ENCODE results near the gene RAC3.

Gene RAC3

DNA sequence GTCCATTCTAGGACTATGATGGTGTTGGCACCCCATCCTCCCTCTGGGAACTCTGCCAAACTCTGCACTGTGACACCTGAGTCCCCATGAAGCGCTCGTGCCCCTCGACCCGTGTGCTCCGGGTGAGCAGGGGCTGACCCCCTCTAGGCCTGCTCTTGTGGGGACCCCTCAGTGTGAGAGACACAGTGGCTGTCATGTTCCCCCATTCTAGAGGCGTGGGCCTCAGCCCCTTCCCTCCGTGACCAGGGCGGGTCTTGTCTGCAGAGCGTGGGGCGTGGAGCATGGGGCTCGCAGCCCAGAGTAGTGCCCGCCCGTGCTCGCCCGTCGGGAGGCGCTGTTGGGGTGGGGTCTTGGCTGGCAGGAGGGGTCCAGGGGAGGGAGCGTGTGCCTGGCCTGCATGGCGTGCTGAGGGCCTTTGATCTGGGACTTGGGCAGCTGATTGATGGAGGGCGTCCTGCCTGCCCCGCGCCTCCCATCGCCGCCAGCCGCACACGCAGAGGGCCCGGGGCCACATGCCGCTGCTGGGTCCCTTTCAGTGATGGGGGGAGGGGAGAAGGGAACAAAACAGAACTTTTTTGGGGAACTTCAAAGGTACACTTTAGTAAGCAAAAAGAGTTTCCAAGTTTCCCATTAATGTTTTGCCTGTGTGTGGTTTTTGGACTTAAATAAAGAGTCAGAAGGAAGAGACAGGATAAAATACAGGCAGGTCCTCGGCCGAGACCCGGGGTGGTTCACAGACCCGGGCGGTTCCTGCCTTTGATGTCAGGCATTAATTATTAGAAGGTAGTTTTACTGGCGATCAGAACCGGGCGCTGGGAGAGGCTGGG is 31.3 kb upstream of the RAC3 start:
- no peak for DNase-seq (ENCODE audit: low read depth, low spot score)
- H3K9me3 ChIP-seq (ENCODE audit: control insufficient read depth, insufficient read depth, low read length): no peaks in the 10 kb centered on the region
- no peaks in the 10 kb centered on the region for H3K27me3 ChIP-seq (ENCODE audit: control insufficient read depth, insufficient read depth, low read length)
- 0 out of 2 replicates have a peak, but pooled peaks cover 1% of the 10 kb centered on the region for H3K4me1 ChIP-seq (ENCODE audit: control insufficient read depth, insufficient read depth, low read length)
- H3K4me3 ChIP-seq (ENCODE audit: low read length): no peak overlapping the region
- H3K27ac ChIP-seq (ENCODE audit: low read length): no peak overlapping the region
- H3K36me3 ChIP-seq (ENCODE audit: control insufficient read depth, insufficient read depth, low read length): peaks cover 3% of the 10 kb centered on the region; the same call in 1 of the 2 replicates
- no CpG with 5 or more reads among the region's 36 CpGs for WGBS (ENCODE audit: insufficient coverage, insufficient read length)

DNA sequence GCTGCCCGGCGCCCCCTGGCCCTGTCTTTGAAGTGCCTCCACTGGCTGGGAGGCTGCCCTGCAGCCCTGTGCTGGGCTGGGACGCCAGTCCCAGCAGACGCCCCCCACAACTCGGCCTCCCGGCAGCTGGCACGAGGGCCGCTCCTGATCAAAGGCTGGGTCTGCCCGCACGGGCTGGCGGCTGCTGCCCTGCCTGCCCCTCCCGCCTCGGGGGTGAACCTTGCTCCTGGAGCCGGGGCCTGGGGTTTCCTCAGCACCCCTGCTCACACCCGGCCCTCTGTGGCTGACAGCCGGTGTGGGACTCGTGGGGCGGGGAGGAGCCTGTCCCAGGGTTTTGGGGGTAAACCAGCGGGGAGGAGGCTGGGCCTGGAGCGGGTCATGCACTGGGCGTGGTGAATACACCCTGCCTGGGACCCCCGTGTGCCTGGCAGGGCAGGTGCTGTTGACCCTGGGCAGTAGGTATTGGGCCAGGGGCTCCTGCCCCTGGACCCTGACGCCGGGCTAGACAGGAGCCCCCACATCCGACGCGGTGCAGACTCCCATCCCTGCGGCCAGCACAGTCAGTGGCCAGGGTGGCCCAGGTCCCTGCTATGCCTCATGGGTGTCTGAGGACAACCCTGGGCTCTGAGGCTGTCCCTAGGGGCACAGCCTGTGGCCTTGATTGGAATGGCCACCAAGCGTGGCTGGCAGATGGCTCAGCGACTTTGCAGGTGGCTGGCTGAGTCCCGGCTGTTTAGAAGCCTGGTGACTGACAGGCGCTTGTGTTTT is 30.5 kb upstream of the RAC3 start:
- Histone ChIP-seq H3K27ac (ENCODE audit: low read length) (no peak overlapping the region), H3K36me3 (ENCODE audit: control insufficient read depth, insufficient read depth, low read length) (peaks cover 3% of the 10 kb centered on the region; the same call in 1 of the 2 replicates), H3K4me3 (ENCODE audit: low read length) (no peak overlapping the region), H3K27me3 (ENCODE audit: control insufficient read depth, insufficient read depth, low read length) (no peaks in the 10 kb centered on the region), H3K4me1 (ENCODE audit: control insufficient read depth, insufficient read depth, low read length) (0 out of 2 replicates have a peak, but pooled peaks cover 1% of the 10 kb centered on the region), H3K9me3 (ENCODE audit: control insufficient read depth, insufficient read depth, low read length) (no peaks in the 10 kb centered on the region)
- no CpG with 5 or more reads among the region's 32 CpGs for WGBS (ENCODE audit: insufficient coverage, insufficient read length)
- DNase-seq (ENCODE audit: low read depth, low spot score): no peak

DNA sequence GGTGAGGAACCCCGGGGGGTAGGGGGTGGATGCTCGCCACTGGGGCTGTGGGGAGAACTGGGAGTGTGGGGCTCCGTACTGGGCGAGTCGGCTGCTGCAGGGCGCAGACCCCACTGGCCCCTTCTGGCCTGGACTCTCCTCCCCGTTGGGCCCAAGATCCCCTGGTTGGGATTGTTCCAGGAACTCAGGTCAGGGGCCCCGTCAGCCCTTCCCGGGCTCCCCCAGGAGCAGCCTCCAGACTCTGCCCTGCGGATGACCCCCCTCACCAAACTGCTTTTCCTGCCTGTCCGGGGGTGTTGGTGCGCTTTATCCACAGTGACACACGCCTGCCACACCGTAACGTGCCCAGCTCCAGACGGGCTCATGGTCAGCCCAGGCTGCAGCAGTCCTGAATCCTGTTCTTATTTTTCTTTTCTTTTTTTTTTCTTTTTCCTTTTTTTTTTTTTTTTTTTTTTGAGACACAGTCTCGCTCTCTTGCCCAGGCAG is 29.9 kb upstream of the RAC3 start:
- Histone ChIP-seq H3K27me3 (ENCODE audit: control insufficient read depth, insufficient read depth, low read length) (no peaks in the 10 kb centered on the region), H3K27ac (ENCODE audit: low read length) (no peak overlapping the region), H3K4me3 (ENCODE audit: low read length) (no peak overlapping the region), H3K4me1 (ENCODE audit: control insufficient read depth, insufficient read depth, low read length) (0 out of 2 replicates have a peak, but pooled peaks cover 1% of the 10 kb centered on the region), H3K36me3 (ENCODE audit: control insufficient read depth, insufficient read depth, low read length) (peaks cover 3% of the 10 kb centered on the region; the same call in 1 of the 2 replicates), H3K9me3 (ENCODE audit: control insufficient read depth, insufficient read depth, low read length) (no peaks in the 10 kb centered on the region)
- no CpG with 5 or more reads among the region's 17 CpGs for WGBS (ENCODE audit: insufficient coverage, insufficient read length)
- DNase-seq (ENCODE audit: low read depth, low spot score): no peak

DNA sequence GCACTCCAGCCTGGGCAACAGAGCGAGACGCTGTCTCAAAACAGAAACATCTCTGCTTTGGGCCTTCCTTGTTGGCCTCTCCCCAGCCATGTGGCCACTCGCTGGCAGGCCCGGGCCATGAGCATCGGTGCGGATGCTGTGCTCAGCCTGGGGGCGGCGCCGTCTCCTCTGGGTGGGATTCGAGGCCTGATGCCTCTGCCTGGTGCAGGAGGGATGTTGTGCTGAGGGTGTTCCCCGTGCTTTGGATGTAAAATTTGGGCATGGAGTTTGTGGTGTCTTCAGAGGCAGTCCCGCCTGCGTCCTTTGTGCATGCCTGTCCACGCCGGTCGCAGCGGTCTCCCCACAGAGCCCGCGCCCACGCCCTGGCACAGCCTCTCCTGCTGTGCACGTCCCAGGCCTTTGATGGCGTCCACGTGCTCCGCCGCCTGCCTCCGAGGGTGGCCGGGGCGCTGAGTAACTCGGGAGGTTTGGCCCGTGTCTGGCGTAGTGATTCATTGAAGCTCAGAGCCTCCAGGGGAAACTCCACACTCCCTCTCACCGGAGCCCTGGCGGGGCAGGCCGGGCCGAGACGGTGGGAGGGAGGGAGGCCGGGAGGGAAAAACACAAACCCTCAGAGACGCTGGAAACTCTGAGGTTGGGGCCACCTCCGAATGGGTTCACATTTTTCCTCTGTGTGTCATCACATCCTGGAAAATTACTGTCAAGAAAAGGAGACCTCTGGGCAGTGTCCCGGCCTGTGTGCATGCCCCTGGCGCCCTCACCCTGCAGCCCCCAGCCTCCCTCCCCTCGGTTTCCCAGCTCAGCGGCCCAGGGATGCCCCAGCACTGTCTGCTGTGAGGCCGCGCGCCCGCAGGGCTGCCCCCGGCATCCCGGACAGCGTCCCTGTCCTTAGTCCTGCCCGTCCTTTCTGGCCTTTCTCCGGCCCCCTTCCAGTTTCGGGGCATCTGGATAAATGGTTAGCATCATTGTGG is 27.8 kb upstream of the RAC3 start:
- H3K27ac ChIP-seq (ENCODE audit: low read length): no peak overlapping the region
- no peak for DNase-seq (ENCODE audit: low read depth, low spot score)
- H3K9me3 ChIP-seq (ENCODE audit: control insufficient read depth, insufficient read depth, low read length): no peaks in the 10 kb centered on the region
- 0 out of 2 replicates have a peak, but pooled peaks cover 1% of the 10 kb centered on the region for H3K4me1 ChIP-seq (ENCODE audit: control insufficient read depth, insufficient read depth, low read length)
- H3K27me3 ChIP-seq (ENCODE audit: control insufficient read depth, insufficient read depth, low read length): no peaks in the 10 kb centered on the region
- H3K36me3 ChIP-seq (ENCODE audit: control insufficient read depth, insufficient read depth, low read length): peaks cover 3% of the 10 kb centered on the region; the same call in 1 of the 2 replicates
- WGBS (ENCODE audit: insufficient coverage, insufficient read length): no CpG with 5 or more reads among the region's 53 CpGs
- H3K4me3 ChIP-seq (ENCODE audit: low read length): no peak overlapping the region

DNA sequence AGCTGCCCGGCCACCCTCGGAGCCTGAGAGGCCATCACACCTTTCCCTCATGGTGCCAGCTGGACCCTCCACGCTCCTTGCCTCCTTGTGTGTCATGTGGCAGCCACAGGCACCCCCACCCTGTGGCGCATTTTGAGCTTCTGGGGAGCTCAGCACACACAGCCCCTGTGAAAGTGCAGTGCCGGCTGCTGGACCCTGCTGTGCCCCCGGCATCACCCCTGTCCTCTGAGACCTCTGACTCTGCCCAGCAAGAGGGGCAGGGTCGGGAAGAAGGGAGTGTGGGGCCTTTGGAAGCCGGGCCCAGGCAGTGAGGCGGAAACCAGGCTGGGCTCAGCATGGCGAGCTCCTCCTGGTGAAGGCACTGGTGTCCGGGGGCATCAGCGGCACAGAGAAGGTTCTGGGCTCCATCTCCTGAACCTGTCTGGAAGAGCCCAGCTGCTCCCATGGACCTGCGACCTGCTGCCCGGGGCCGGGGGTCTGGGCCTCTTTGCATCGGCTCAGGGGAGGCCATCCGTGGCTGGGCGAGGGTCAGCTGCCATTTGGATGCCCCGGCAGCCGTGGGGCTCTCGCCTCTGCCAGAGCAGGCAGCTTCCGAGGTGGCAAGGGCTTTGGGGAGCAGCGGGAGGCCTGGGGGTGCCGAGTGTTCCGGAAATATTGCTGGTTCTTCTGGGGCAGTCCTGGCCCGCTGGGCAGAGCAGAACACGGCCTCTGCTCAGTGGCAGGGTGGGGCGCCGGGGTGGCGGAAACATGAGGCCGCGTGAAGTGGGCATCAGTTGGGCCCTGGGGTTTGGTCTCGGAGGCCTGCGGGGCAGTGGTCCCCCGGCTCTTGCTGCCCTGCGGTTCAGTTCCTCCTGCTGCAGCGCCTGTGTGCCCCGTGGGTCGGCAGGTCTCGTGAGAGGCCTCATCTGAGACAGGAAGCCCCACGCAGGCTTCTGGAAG is 26.7 kb upstream of the RAC3 start:
- H3K27me3 ChIP-seq (ENCODE audit: control insufficient read depth, insufficient read depth, low read length): no peaks in the 10 kb centered on the region
- no CpG with 5 or more reads among the region's 41 CpGs for WGBS (ENCODE audit: insufficient coverage, insufficient read length)

DNA sequence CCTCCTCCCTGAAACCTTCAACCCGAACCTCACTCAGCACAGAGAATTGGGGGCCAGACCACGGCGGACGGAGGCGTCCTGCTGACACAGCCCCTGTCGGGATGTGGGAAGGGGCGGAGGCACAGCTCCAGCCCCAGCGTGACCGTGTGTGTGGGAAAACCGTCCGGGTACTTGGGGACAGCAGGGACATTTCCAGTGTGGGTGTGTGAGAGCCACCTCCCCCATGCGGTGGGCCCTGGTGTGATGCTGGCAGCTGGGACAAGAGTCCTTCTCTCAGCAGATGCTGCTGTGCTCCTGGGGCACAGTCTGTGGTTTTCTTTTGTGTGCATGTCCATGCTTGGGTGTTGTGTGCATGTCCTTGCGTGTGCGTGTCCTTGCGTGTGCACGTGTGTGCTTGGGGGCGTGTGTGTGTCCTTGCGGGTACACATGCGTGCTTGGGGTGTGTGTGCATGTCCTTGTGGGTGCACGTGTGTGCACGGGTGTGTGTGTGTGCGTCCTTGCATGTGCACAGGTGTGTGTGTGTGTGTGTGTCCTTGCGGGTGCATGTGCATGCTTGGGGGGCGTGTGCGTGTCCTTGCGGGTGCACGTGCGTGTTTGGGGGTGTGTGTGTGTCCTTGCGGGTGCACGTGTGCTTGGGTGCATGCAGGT is 25.7 kb upstream of the RAC3 start:
- Histone ChIP-seq H3K4me1 (ENCODE audit: control insufficient read depth, insufficient read depth, low read length) (no peaks in the 10 kb centered on the region), H3K9me3 (ENCODE audit: control insufficient read depth, insufficient read depth, low read length) (no peaks in the 10 kb centered on the region)
- WGBS (ENCODE audit: insufficient coverage, insufficient read length): no CpG with 5 or more reads among the region's 30 CpGs

More for the DNA sequence above, 26.7 kb upstream of the RAC3 start:
- Histone ChIP-seq H3K27ac (ENCODE audit: low read length) (no peak overlapping the region), H3K4me1 (ENCODE audit: control insufficient read depth, insufficient read depth, low read length) (0 out of 2 replicates have a peak, but pooled peaks cover 1% of the 10 kb centered on the region), H3K9me3 (ENCODE audit: control insufficient read depth, insufficient read depth, low read length) (no peaks in the 10 kb centered on the region), H3K4me3 (ENCODE audit: low read length) (no peak overlapping the region), H3K36me3 (ENCODE audit: control insufficient read depth, insufficient read depth, low read length) (peaks cover 3% of the 10 kb centered on the region; the same call in 1 of the 2 replicates)
- DNase-seq (ENCODE audit: low read depth, low spot score): no peak

DNA sequence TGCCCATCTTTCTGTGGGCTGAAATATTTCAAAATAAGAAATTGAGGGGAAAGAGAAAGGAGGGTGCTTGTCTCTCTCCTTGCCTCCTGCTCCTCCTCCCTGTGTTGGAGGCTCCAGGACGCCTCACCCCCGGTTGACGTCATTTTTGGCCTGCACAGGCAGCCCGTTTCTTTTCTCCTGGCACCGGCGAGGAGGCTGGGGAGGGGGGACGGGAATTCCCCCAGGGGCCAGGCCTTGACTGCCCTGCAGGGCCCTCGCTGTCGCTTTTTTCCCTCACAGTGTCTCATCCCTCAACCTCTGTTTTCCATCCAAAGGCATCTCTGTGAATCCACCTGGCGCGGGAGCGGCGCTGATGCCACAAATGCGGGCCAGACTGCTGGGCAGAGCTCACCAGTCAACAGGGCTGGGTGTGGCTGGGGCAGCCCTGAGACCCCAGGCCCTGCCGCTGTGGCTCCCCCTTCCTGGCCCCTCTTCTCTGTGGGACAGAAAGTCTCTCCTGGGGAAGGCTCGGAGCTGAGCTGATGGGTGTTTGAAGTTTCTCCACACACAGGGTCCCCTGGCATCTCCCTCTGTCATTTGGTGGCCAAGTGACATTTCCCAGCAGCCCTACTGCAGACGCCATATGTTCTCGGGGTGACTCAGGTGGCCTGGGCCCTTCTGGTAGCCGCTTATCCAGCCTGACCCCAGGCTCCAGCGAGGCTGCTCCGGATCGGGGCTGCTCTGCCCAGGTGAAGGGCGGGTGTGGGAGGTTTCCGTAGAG is 24.8 kb upstream of the RAC3 start:
- Histone ChIP-seq H3K27ac (ENCODE audit: low read length) (no peak overlapping the region), H3K36me3 (ENCODE audit: control insufficient read depth, insufficient read depth, low read length) (peaks cover 3% of the 10 kb centered on the region; the same call in 1 of the 2 replicates), H3K4me1 (ENCODE audit: control insufficient read depth, insufficient read depth, low read length) (no peaks in the 10 kb centered on the region), H3K4me3 (ENCODE audit: low read length) (no peak overlapping the region), H3K27me3 (ENCODE audit: control insufficient read depth, insufficient read depth, low read length) (no peaks in the 10 kb centered on the region), H3K9me3 (ENCODE audit: control insufficient read depth, insufficient read depth, low read length) (no peaks in the 10 kb centered on the region)
- no CpG with 5 or more reads among the region's 24 CpGs for whole genome bisulfite sequencing (ENCODE audit: insufficient coverage, insufficient read length)
- DNase-seq (ENCODE audit: low read depth, low spot score): no peak

More for the DNA sequence above, 25.7 kb upstream of the RAC3 start:
- H3K36me3 ChIP-seq (ENCODE audit: control insufficient read depth, insufficient read depth, low read length): peaks cover 3% of the 10 kb centered on the region; the same call in 1 of the 2 replicates
- no peak overlapping the region for H3K4me3 ChIP-seq (ENCODE audit: low read length)
- no peak for DNase-seq (ENCODE audit: low read depth, low spot score)
- no peak overlapping the region for H3K27ac ChIP-seq (ENCODE audit: low read length)
- no peaks in the 10 kb centered on the region for H3K27me3 ChIP-seq (ENCODE audit: control insufficient read depth, insufficient read depth, low read length)

DNA sequence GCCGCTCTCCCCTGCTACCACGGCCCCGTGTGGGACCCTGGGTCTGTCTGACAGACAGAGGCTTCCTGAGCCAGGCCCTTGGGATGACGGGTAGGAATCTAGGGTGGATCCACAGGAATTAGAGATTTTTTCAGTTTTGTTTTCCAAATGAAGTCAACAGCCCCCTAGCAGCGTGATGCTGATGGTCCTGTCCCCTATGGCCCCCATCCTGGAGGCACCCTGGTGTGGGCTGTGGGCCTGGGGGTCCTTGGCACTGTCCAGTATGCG is 24.3 kb upstream of the RAC3 start:
- H3K4me3 ChIP-seq (ENCODE audit: low read length): no peak overlapping the region
- no CpG with 5 or more reads among the region's 6 CpGs for WGBS (ENCODE audit: insufficient coverage, insufficient read length)
- no peaks in the 10 kb centered on the region for H3K4me1 ChIP-seq (ENCODE audit: control insufficient read depth, insufficient read depth, low read length)
- DNase-seq (ENCODE audit: low read depth, low spot score): no peak
- no peaks in the 10 kb centered on the region for H3K9me3 ChIP-seq (ENCODE audit: control insufficient read depth, insufficient read depth, low read length)
- H3K36me3 ChIP-seq (ENCODE audit: control insufficient read depth, insufficient read depth, low read length): peaks cover 6% of the 10 kb centered on the region; the same call in 1 of the 2 replicates
- no peaks in the 10 kb centered on the region for H3K27me3 ChIP-seq (ENCODE audit: control insufficient read depth, insufficient read depth, low read length)
- no peak overlapping the region for H3K27ac ChIP-seq (ENCODE audit: low read length)

All from iPS DF 6.9 (cell line).